Measurements from ENCODE around the gene HAUS7.

DNA sequence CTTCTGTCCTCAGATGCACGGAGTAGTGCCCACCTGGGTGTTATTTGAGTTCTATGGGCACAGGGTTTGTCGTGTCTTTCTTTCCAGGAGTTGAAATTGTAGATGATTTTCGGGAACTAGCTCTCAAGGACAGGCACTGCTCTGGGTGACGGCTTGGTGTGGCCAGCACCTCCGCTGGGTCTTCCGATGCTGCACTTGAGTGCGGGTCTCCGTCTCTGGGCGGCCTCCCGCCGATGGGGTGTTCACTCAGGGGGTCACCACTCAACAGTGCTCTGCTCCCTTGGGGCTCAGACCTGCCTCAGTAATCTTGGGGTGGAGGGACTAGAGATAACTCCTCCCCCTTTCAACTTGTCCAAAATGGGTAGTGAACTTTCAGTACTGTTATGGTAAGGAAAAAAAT lies 56.6 kb downstream of the HAUS7 start:
- TF ChIP-seq, protein P1, sequence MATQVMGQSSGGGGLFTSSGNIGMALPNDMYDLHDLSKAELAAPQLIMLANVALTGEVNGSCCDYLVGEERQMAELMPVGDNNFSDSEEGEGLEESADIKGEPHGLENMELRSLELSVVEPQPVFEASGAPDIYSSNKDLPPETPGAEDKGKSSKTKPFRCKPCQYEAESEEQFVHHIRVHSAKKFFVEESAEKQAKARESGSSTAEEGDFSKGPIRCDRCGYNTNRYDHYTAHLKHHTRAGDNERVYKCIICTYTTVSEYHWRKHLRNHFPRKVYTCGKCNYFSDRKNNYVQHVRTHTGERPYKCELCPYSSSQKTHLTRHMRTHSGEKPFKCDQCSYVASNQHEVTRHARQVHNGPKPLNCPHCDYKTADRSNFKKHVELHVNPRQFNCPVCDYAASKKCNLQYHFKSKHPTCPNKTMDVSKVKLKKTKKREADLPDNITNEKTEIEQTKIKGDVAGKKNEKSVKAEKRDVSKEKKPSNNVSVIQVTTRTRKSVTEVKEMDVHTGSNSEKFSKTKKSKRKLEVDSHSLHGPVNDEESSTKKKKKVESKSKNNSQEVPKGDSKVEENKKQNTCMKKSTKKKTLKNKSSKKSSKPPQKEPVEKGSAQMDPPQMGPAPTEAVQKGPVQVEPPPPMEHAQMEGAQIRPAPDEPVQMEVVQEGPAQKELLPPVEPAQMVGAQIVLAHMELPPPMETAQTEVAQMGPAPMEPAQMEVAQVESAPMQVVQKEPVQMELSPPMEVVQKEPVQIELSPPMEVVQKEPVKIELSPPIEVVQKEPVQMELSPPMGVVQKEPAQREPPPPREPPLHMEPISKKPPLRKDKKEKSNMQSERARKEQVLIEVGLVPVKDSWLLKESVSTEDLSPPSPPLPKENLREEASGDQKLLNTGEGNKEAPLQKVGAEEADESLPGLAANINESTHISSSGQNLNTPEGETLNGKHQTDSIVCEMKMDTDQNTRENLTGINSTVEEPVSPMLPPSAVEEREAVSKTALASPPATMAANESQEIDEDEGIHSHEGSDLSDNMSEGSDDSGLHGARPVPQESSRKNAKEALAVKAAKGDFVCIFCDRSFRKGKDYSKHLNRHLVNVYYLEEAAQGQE (IDR thresholded peaks at IDR 0.05; ENCODE audit: insufficient read depth in 1 of 2, low read depth in 2 of 2, low read length in 2 of 2) = no peak
- TF ChIP-seq POLR2AphosphoS5 (IDR thresholded peaks at IDR 0.05; ENCODE audit: low read depth, low read length) = no peak
- no peak for TF ChIP-seq TAF1 (IDR thresholded peaks at IDR 0.05; ENCODE audit: borderline replicate concordance, insufficient read depth, low read length)
- no peak for TF ChIP-seq SIN3A (IDR thresholded peaks at IDR 0.05; ENCODE audit: borderline replicate concordance, insufficient read depth, low read length)
